K562 (cell line): Measurements from ENCODE around the gene PRELID3B. TPM values are rescaled to one million over a fixed set of nuclear protein-coding genes. Genes with fewer than 3 reads are reported as not detected.

Source experiments
- ARNT ChIP-seq, 2 experiments: fragments of 450-650 bp; IDR thresholded peaks; 2 replicates each; pipeline ENCODE4 v1.6.1; 2016; ENCODE audit warnings: mild to moderate bottlenecking in 1 of 2
- BCOR ChIP-seq: fragments of 450-650 bp; IDR thresholded peaks from 2 replicates; pipeline ENCODE4 v1.6.1; 2016
- HDAC1 ChIP-seq, 2 experiments: fragments of 450-650 bp; IDR thresholded peaks; 2 replicates each; pipeline ENCODE4 v1.6.1; 2016 to 2017; ENCODE audit warnings: inconsistent platforms in 1 of 2, mild to moderate bottlenecking in 1 of 2, moderate library complexity in 1 of 2
- ILF3 ChIP-seq: fragments of 450-650 bp; IDR thresholded peaks from 2 replicates; pipeline ENCODE4 v1.6.1; 2018; ENCODE audit warnings: antibody characterized with exemption, mild to moderate bottlenecking, moderate library complexity, borderline replicate concordance
- IRF9 ChIP-seq: fragments of 450-650 bp; IDR thresholded peaks from 2 replicates; pipeline ENCODE4 v1.6.1; 2016; ENCODE audit warnings: missing biosample characterization, missing genetic modification characterization
- KAT7 ChIP-seq: sonication (generic); formaldehyde crosslinking; IDR thresholded peaks from 2 replicates; pipeline ENCODE4 v1.8.0; 2022; ENCODE audit warnings: missing genetic modification reagents, mild to moderate bottlenecking, borderline replicate concordance
- NEUROD1 ChIP-seq: fragments of 150-350 bp; IDR thresholded peaks from 2 replicates; pipeline ENCODE4 v1.6.1; 2014; ENCODE audit warnings: borderline replicate concordance, low read length, low read depth; ENCODE audit not compliant: partially characterized antibody
- NFRKB ChIP-seq: fragments of 450-650 bp; IDR thresholded peaks from 2 replicates; pipeline ENCODE4 v1.6.1; 2016; ENCODE audit warnings: low read depth
- RB1 ChIP-seq: fragments of 450-650 bp; IDR thresholded peaks from 2 replicates; pipeline ENCODE4 v1.6.1; 2017; ENCODE audit warnings: low read depth, mild to moderate bottlenecking
- ZBTB17 ChIP-seq: fragments of 450-650 bp; formaldehyde crosslinking; IDR thresholded peaks from 2 replicates; pipeline ENCODE4 v1.4.0; 2020; ENCODE audit warnings: mild to moderate bottlenecking
- ZFP30 ChIP-seq: fragments of 250-450 bp; sonication (Bioruptor Pico); IDR thresholded peaks from 2 replicates; pipeline ENCODE4 v1.8.0; 2022; ENCODE audit warnings: moderate library complexity, mild to moderate bottlenecking, inconsistent platforms, borderline replicate concordance
- ZFP36 ChIP-seq: fragments of 150-350 bp; IDR thresholded peaks from 2 replicates; pipeline ENCODE4 v1.6.1; 2018; ENCODE audit warnings: low read length, low read depth; ENCODE audit not compliant: partially characterized antibody
- ZNF217 ChIP-seq: sonication (generic); formaldehyde crosslinking; IDR thresholded peaks from 2 replicates; pipeline ENCODE4 v1.8.0; 2022; ENCODE audit warnings: mild to moderate bottlenecking, missing genetic modification reagents
- ZNF512 ChIP-seq: IDR thresholded peaks from 2 replicates; pipeline ENCODE4 v1.6.1; 2016; ENCODE audit warnings: missing genetic modification characterization, missing compliant biosample characterization
- ZNF561 ChIP-seq: fragments of 450-650 bp; formaldehyde crosslinking; conservative IDR thresholded peaks from 2 replicates; pipeline ENCODE4 v1.4.0; 2020; ENCODE audit warnings: mild to moderate bottlenecking, moderate library complexity
- polyA plus RNA-seq, 8 experiments: library from polyadenylated mRNA; depleted of rRNA in 4 of 8; stranded (reverse) in 5 of 8; unstranded in 3 of 8; fragments of >200 nt; fragmentation: Nextera tagmentation in 2 of 8; fragmentation: Illumina TruSeq in 1 of 8; extraction: Ambion mirVana in 2 of 8; extraction: Trizol in 1 of 8; gene quantifications; 2 replicates each; pipeline versions ENCODE4 v1.2.1 to v1.2.3, GENCODE V29; 2011 to 2014; ENCODE audit warnings: inconsistent platforms in 1 of 8, missing spikeins in 1 of 8
- total RNA-seq, 7 experiments: library from RNA; depleted of rRNA in 6 of 7; stranded (reverse); fragments of >200 nt in 6 of 7; fragmentation: Illumina TruSeq in 2 of 7; extraction: Trizol in 2 of 7; gene quantifications; 2 replicates each; pipeline versions ENCODE4 v1.2.1 to v1.2.3, GENCODE V29; 2011 to 2021; ENCODE audit warnings: low replicate concordance in 1 of 7
- TF ChIP-seq, protein P1 (sequence below), 2 experiments: fragments of 450-650 bp; IDR thresholded peaks; 2 replicates each; pipeline ENCODE4 v1.6.1; 2018; ENCODE audit warnings: mild to moderate bottlenecking in 2 of 2, low read depth in 1 of 2; ENCODE audit not compliant: partially characterized antibody in 2 of 2
- TF ChIP-seq, protein P2 (sequence below), 2 experiments: IDR thresholded peaks; 2 replicates each; pipeline ENCODE4 v1.6.1; 2011; ENCODE audit warnings: borderline replicate concordance in 1 of 2, control low read depth in 1 of 2, low read depth in 1 of 2, low read length in 1 of 2, mild to moderate bottlenecking in 1 of 2, mixed read lengths in 1 of 2, moderate library complexity in 1 of 2; ENCODE audit not compliant: insufficient read depth in 1 of 2, insufficient read length in 1 of 2, poor library complexity in 1 of 2, severe bottlenecking in 1 of 2; ENCODE audit errors: extremely low read depth in 1 of 2
- TF ChIP-seq, protein P3 (sequence below): IDR thresholded peaks from 3 replicates; pipeline ENCODE4 v1.6.1; 2011; ENCODE audit warnings: borderline replicate concordance, mild to moderate bottlenecking; ENCODE audit not compliant: insufficient read length, insufficient read depth

The PRELID3B gene
- total and polyA plus RNA-seq, 9 of the 15 experiments (the other 6 are each of a cell fraction or from before 2014, with no cell fraction given) = 77.0 to 186 (median 101) TPM

GRCh38 chr20:59042151-59042795, at the start of gene PRELID3B (continued):
- TF ChIP-seq, protein P1, sequence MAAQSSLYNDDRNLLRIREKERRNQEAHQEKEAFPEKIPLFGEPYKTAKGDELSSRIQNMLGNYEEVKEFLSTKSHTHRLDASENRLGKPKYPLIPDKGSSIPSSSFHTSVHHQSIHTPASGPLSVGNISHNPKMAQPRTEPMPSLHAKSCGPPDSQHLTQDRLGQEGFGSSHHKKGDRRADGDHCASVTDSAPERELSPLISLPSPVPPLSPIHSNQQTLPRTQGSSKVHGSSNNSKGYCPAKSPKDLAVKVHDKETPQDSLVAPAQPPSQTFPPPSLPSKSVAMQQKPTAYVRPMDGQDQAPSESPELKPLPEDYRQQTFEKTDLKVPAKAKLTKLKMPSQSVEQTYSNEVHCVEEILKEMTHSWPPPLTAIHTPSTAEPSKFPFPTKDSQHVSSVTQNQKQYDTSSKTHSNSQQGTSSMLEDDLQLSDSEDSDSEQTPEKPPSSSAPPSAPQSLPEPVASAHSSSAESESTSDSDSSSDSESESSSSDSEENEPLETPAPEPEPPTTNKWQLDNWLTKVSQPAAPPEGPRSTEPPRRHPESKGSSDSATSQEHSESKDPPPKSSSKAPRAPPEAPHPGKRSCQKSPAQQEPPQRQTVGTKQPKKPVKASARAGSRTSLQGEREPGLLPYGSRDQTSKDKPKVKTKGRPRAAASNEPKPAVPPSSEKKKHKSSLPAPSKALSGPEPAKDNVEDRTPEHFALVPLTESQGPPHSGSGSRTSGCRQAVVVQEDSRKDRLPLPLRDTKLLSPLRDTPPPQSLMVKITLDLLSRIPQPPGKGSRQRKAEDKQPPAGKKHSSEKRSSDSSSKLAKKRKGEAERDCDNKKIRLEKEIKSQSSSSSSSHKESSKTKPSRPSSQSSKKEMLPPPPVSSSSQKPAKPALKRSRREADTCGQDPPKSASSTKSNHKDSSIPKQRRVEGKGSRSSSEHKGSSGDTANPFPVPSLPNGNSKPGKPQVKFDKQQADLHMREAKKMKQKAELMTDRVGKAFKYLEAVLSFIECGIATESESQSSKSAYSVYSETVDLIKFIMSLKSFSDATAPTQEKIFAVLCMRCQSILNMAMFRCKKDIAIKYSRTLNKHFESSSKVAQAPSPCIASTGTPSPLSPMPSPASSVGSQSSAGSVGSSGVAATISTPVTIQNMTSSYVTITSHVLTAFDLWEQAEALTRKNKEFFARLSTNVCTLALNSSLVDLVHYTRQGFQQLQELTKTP (IDR thresholded peaks at IDR 0.05; ENCODE audit: low read depth in 1 of 2, partially characterized antibody in 2 of 2) = no peak
- TF ChIP-seq ZBTB17 (CRISPR knock-in tag) (0 out of 2 replicates have a peak, but pooled peaks have one; percentile 17), ZNF561 (no peak; the same call in 1 of the 2 replicates), RB1 (peak; percentile 20), BCOR (no peak), ARNT (IDR thresholded peaks at IDR 0.05) (no peak), ILF3 (no peak), NFRKB (0 out of 2 replicates have a peak, but pooled peaks have one; percentile 46), IRF9 (tag) (no peak), ZFP30 (CRISPR knock-in tag) (no peak), HDAC1 (IDR thresholded peaks at IDR 0.05) (peak in 1 of 2 experiments; percentile 65; a peak in 1 of 4 replicates), ZNF217 (CRISPR knock-in tag) (peak; percentile 83; the same call in 1 of the 2 replicates), NEUROD1 (no peak), ZFP36 (peak; percentile 59), KAT7 (CRISPR knock-in tag) (no peak), ZNF512 (tag) (no peak)
- TF ChIP-seq, protein P2, sequence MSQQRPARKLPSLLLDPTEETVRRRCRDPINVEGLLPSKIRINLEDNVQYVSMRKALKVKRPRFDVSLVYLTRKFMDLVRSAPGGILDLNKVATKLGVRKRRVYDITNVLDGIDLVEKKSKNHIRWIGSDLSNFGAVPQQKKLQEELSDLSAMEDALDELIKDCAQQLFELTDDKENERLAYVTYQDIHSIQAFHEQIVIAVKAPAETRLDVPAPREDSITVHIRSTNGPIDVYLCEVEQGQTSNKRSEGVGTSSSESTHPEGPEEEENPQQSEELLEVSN (IDR thresholded peaks at IDR 0.05; ENCODE audit: borderline replicate concordance in 1 of 2, extremely low read depth in 1 of 2, insufficient read depth in 1 of 2, insufficient read length in 1 of 2, low read depth in 1 of 2, low read length in 1 of 2, poor library complexity in 1 of 2, severe bottlenecking in 1 of 2) = peak; percentile 82 to 84
- TF ChIP-seq, protein P3, sequence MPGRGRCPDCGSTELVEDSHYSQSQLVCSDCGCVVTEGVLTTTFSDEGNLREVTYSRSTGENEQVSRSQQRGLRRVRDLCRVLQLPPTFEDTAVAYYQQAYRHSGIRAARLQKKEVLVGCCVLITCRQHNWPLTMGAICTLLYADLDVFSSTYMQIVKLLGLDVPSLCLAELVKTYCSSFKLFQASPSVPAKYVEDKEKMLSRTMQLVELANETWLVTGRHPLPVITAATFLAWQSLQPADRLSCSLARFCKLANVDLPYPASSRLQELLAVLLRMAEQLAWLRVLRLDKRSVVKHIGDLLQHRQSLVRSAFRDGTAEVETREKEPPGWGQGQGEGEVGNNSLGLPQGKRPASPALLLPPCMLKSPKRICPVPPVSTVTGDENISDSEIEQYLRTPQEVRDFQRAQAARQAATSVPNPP = no peak
